ENCODE measurements around the gene LEFTY1. TPM values are rescaled to one million over a fixed set of nuclear protein-coding genes. Genes with fewer than 3 reads are reported as not detected.
"Not testable (repeated sequence)": the region's sequence is repeated elsewhere in the genome, so short reads cannot be mapped to it uniquely, and the experiment has no call there.

LEFTY1 gene
- polyA plus RNA-seq, 6 donors from 2014 or later = not detected

GRCh38 chr1:225844236-225845061 is 44.5 kb downstream of the LEFTY1 start:
- Mint-ChIP-seq H3K27ac (peak overlapping the region in 3 of 6 donors; percentile 15 to 70 (median 20)), H3K4me3 (no peak overlapping the region), H3K36me3 (no peaks in the 10 kb centered on the region), H3K4me1 (peaks cover 44 to 48% (median 46%) of the 10 kb centered on the region in 3 donors), H3K27me3 (no peaks in the 10 kb centered on the region), H3K9me3 (no peaks in the 10 kb centered on the region)
- ATAC-seq (ENCODE audit: low read depth in 2 of 2) = no peak
- no peak for DNase-seq

GRCh38 chr1:225843426-225843795 is 45.5 kb downstream of the LEFTY1 start:
- H3K36me3 Mint-ChIP-seq = no peaks in the 10 kb centered on the region
- DNase-seq (no peak), ATAC-seq (ENCODE audit: low read depth in 2 of 2) (no peak)
- peak overlapping the region in 4 of 6 donors; percentile 65 to 95 (median 70) for H3K27ac Mint-ChIP-seq
- H3K27me3 Mint-ChIP-seq = no peaks in the 10 kb centered on the region
- peaks cover 35 to 39% (median 35%) of the 10 kb centered on the region in 3 donors for H3K4me1 Mint-ChIP-seq
- no peaks in the 10 kb centered on the region for H3K9me3 Mint-ChIP-seq
- peak overlapping the region in 1 of 8 donors; percentile 37 for H3K4me3 Mint-ChIP-seq

DNA sequence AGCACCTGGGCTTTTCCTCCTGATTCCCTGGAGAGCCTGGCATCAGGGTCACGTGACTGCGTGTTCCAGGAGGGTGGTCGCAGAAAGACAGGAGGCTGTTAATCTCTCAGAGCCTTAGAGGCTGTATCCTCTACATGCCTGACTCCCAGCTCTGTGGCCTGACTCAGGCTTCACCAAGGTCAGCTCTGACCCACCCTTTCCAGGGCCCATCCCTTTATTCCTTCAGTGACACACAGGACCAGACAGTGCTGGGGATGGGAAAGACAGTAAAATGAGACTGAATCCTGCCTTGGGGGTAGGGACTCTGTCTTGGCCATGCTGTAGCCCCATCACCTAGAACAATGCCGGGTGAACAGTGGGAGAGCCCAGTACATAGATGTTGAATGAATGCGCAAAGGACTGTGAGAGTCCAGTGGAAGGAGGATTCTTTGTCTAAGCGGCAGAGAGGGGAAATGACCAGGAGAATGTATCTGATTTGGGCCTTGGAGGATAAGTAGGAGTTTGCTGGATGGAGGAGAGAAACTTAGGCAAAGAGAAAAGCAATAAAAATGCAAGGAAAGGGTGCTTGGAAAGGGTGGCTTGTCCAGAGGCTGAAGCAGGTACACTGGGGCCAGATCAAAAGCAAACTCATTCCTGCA is 46.0 kb downstream of the LEFTY1 start:
- H3K36me3 Mint-ChIP-seq = no peaks in the 10 kb centered on the region
- H3K9me3 Mint-ChIP-seq = no peaks in the 10 kb centered on the region
- no peaks in the 10 kb centered on the region for H3K27me3 Mint-ChIP-seq
- peak overlapping the region in 1 of 8 donors; percentile 26 for H3K4me3 Mint-ChIP-seq
- H3K4me1 Mint-ChIP-seq = peaks cover 29 to 34% (median 30%) of the 10 kb centered on the region in 3 donors
- H3K27ac Mint-ChIP-seq = peak overlapping the region in 4 of 6 donors; percentile 67 to 95 (median 80)
- DNase-seq (no peak), ATAC-seq (ENCODE audit: low read depth in 2 of 2) (no peak)

DNA sequence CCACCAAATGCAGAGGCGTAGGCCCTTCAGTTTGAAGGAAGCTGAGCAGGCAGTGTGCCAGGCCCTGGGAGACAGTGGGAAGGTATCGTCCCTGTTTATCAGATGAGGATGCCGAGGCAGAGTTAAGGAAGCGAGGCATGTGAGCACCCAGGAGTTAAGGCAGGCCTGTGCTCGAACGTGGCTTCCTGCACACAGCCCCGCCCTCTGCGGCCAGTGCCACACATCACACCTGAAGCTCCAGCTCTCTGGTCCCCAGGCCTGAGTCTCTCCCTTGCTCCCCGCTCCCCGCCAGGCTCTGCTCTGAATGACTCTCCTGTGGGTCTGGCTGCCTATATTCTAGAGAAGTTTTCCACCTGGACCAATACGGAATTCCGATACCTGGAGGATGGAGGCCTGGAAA is 46.9 kb downstream of the LEFTY1 start:
- no peak for DNase-seq
- no peak for ATAC-seq (ENCODE audit: low read depth in 2 of 2)
- Mint-ChIP-seq H3K36me3 (no peaks in the 10 kb centered on the region), H3K27ac (peak overlapping the region in 1 of 6 donors; percentile 27), H3K4me1 (peaks cover 21 to 25% (median 22%) of the 10 kb centered on the region in 3 donors), H3K4me3 (no peak overlapping the region), H3K27me3 (no peaks in the 10 kb centered on the region), H3K9me3 (no peaks in the 10 kb centered on the region)

DNA sequence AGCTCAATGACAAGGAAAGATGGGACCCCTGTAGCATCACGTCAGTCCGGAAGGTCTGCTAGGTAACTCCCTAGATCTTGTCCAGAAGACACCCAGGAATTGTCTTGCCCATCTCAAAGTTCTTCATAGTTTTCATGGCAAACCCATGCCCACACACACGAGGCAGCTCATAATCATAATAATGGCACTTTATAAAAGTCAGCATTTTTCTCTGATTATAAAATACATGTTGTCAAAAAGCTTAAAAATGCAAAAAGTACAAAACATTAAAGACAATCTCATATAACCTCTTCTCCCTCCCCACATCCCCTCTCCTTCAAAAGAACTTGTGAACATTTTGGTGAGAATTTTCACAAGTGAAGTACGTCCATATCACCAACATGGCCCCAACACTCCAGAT is 48.2 kb downstream of the LEFTY1 start:
- H3K4me1 Mint-ChIP-seq = peaks cover 10 to 14% (median 12%) of the 10 kb centered on the region in 3 donors
- ATAC-seq (ENCODE audit: low read depth in 2 of 2) = no peak
- no peaks in the 10 kb centered on the region for H3K27me3 Mint-ChIP-seq
- no peak for DNase-seq
- no peak overlapping the region for H3K4me3 Mint-ChIP-seq
- H3K36me3 Mint-ChIP-seq = no peaks in the 10 kb centered on the region
- H3K27ac Mint-ChIP-seq = peak overlapping the region in 3 of 6 donors; percentile 37 to 81 (median 59)
- H3K9me3 Mint-ChIP-seq = no peaks in the 10 kb centered on the region

- ATAC-seq (ENCODE audit: low read depth in 2 of 2) = no peak
- H3K27ac Mint-ChIP-seq = peak overlapping the region in 2 of 6 donors; percentile 59 to 83
- peaks cover 6 to 14% (median 12%) of the 10 kb centered on the region in 3 donors for H3K4me1 Mint-ChIP-seq
- DNase-seq = no peak
- H3K9me3 Mint-ChIP-seq = no peaks in the 10 kb centered on the region
- no peaks in the 10 kb centered on the region for H3K27me3 Mint-ChIP-seq
- no peaks in the 10 kb centered on the region for H3K36me3 Mint-ChIP-seq
- H3K4me3 Mint-ChIP-seq = no peak overlapping the region
Measured at GRCh38 chr1:225840223-225840610, 48.7 kb downstream of the LEFTY1 start.

- ATAC-seq (ENCODE audit: low read depth in 2 of 2) = no peak
- Mint-ChIP-seq H3K36me3 (no peaks in the 10 kb centered on the region), H3K4me1 (peaks cover 6 to 12% (median 9%) of the 10 kb centered on the region in 3 donors), H3K27ac (no peak overlapping the region), H3K9me3 (no peaks in the 10 kb centered on the region), H3K27me3 (no peaks in the 10 kb centered on the region), H3K4me3 (no peak overlapping the region)
- DNase-seq = no peak
Measured at GRCh38 chr1:225838793-225839192, 50.2 kb downstream of the LEFTY1 start.

DNA sequence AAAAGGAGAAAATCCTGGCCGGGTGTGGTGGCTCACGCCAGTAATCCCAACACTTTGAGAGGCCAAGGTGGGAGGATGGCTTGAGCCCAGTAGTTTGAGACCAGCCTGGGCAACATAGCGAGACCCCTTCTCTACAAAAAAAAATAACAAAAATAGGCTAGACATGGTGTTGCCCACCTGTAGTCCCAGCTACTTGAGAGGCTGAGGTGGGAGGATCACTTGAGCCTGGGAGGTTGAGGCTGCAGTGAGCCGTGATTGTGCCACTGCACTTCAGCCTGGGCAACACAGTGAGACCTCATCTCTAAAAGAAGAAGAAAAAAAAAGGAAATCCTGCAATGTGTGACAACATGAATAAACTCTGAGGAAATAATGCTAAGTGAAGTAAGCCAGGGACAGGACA is 52.6 kb downstream of the LEFTY1 start:
- H3K9me3 Mint-ChIP-seq = not testable (repeated sequence)
- peak overlapping the region in 1 of 6 donors; percentile 57 for H3K27ac Mint-ChIP-seq

More for the DNA sequence above, 52.6 kb downstream of the LEFTY1 start:
- DNase-seq; H3K4me1 Mint-ChIP-seq; H3K4me3 Mint-ChIP-seq; ATAC-seq (ENCODE audit: low read depth in 2 of 2); H3K36me3 Mint-ChIP-seq; H3K27me3 Mint-ChIP-seq: not testable (repeated sequence)

Other genes with a start within 250 kb of the LEFTY1 start
- gene ENAH, start 236.0 kb downstream of the LEFTY1 start, polyA plus RNA-seq (ENCODE audit: low read depth in 6 of 6) = 1 to 10 TPM in 4 of 6 donors, under 1 TPM in 2; 0.23 to 3.6 (median 2.0) TPM
- 100 to 1,000 TPM; 219 to 374 (median 278) TPM for gene SRP9, start 111.3 kb downstream of the LEFTY1 start, polyA plus RNA-seq (ENCODE audit: low read depth in 6 of 6)
- 1 to 10 TPM in 3 of 6 donors, under 1 TPM in 2, not detected in 1; 0.24 to 1.1 (median 1.0) TPM for gene EPHX1, start 79.0 kb downstream of the LEFTY1 start, polyA plus RNA-seq (ENCODE audit: low read depth in 6 of 6)
- 10 to 100 TPM; 10.6 to 38.5 (median 20.0) TPM for gene TMEM63A, start 6.8 kb downstream of the LEFTY1 start, polyA plus RNA-seq (ENCODE audit: low read depth in 6 of 6)
- 10 to 100 TPM; 57.5 to 96.5 (median 68.7) TPM for gene PYCR2, start 35.1 kb upstream of the LEFTY1 start, polyA plus RNA-seq (ENCODE audit: low read depth in 6 of 6)
- gene LEFTY2, start 52.1 kb upstream of the LEFTY1 start, polyA plus RNA-seq (ENCODE audit: low read depth in 6 of 6) = not detected
- 10 to 100 TPM in 5 of 6 donors, 1 to 10 TPM in 1; 8.7 to 18.9 (median 11.4) TPM for gene SDE2, start 110.2 kb upstream of the LEFTY1 start, polyA plus RNA-seq (ENCODE audit: low read depth in 6 of 6)
- 1,000 to 10,000 TPM; 1,065 to 1,461 (median 1,242) TPM for gene H3-3A, start 173.6 kb upstream of the LEFTY1 start, polyA plus RNA-seq (ENCODE audit: low read depth in 6 of 6)